H1 (cell line): ENCODE results near the gene PSMD9.

Experiments
- BCL11A ChIP-seq, 2 experiments: IDR thresholded peaks; one replicate each; pipeline ENCODE4 v1.6.1; 2011; ENCODE audit warnings: low read depth in 2 of 2, low read length in 2 of 2, mild to moderate bottlenecking in 2 of 2
- EP300 ChIP-seq, 2 experiments: IDR thresholded peaks; 1 replicate in 1 of 2; 2 replicates in 1 of 2; pipeline ENCODE4 v1.6.1; 2011 to 2012; ENCODE audit warnings: low read depth in 2 of 2, low read length in 2 of 2, mild to moderate bottlenecking in 2 of 2, borderline replicate concordance in 1 of 2, inconsistent platforms in 1 of 2, moderate library complexity in 1 of 2
- JUN ChIP-seq: IDR thresholded peaks from 2 replicates; pipeline ENCODE4 v1.6.1; 2011; ENCODE audit warnings: low read depth, mild to moderate bottlenecking, improper control_type of control experiment, low read length
- POLR2A ChIP-seq, 2 experiments: IDR thresholded peaks; 1 replicate in 1 of 2; 2 replicates in 1 of 2; pipeline ENCODE4 v1.6.1; 2011; ENCODE audit warnings: low read depth in 2 of 2, low read length in 2 of 2, mild to moderate bottlenecking in 2 of 2; ENCODE audit errors: control extremely low read depth in 1 of 2
- SIN3A ChIP-seq, 2 experiments: IDR thresholded peaks in 1 of 2; conservative IDR thresholded peaks in 1 of 2; 2 replicates each; pipeline ENCODE4 v1.6.1; 2011 to 2012; ENCODE audit warnings: low read length in 2 of 2, improper control_type of control experiment in 1 of 2, low read depth in 1 of 2, mild to moderate bottlenecking in 1 of 2
- SP2 ChIP-seq: IDR thresholded peaks from 2 replicates; pipeline ENCODE4 v1.6.1; 2012; ENCODE audit warnings: mild to moderate bottlenecking, low read length, inconsistent platforms
- USF2 ChIP-seq: IDR thresholded peaks from 2 replicates; pipeline ENCODE4 v1.6.1; 2011; ENCODE audit warnings: low read length, improper control_type of control experiment

DNA sequence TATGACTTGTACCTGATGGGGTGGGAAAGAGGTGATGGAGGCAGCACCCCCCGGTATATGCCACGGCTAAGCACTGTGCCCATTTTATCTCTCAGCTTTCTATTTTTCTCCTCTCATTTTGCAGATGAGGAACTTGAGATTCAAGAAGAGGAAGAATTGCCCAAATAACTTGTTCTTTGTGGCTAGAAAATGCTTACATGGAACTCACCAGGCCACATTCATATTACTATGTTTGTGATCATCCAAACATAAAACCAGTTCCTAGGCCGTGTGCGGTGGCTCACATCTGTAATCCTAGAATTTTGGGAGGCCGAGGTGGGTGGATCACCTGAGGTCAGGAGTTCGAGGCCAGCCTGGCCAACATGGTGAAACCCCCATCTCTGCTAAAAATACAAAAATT is 14.5 kb upstream of the PSMD9 start:
- TF ChIP-seq EP300 (IDR thresholded peaks at IDR 0.05; ENCODE audit: borderline replicate concordance in 1 of 2, low read depth in 2 of 2, low read length in 2 of 2): no peak
- no peak for TF ChIP-seq BCL11A (IDR thresholded peaks at IDR 0.05; ENCODE audit: low read depth in 2 of 2, low read length in 2 of 2)
- no peak for TF ChIP-seq USF2
- TF ChIP-seq POLR2A (IDR thresholded peaks at IDR 0.05; ENCODE audit: control extremely low read depth in 1 of 2, low read depth in 2 of 2, low read length in 2 of 2): no peak
- TF ChIP-seq SP2: no peak
- no peak for TF ChIP-seq JUN
- no peak for TF ChIP-seq SIN3A (conservative IDR thresholded peaks at IDR 0.05 in 1 of 2, IDR thresholded peaks at IDR 0.05 in 1 of 2; ENCODE audit: low read depth in 1 of 2, low read length in 2 of 2)
